Dermis microvascular lymphatic vessel endothelial cell (primary cell): Measurements from ENCODE around the gene ZC2HC1B. TPM values are rescaled to one million over a fixed set of nuclear protein-coding genes. Genes with fewer than 3 reads are reported as not detected.
A peak's percentile ranks its signal among the peaks of the same experiment; 100 is the strongest.
"Not testable (repeated sequence)": the region's sequence is repeated elsewhere in the genome, so short reads cannot be mapped to it uniquely, and the experiment has no call there.

Experiments
- DNase-seq, 2 donors: peaks; one replicate each; pipeline versions ENCODE4 v3.0.0 to v3.0.0-alpha.2; 2010; ENCODE audit warnings: low read depth in 2 of 2
- total RNA-seq: library from RNA; depleted of rRNA; stranded (reverse); fragments of >200 nt; gene quantifications from 2 replicates; pipeline ENCODE4 v1.2.1, GENCODE V29; 2014

Gene ZC2HC1B
- total RNA-seq, 1 donor from 2014 or later: not detected

GRCh38 chr6:143868808-143869207, 4.5 kb downstream of the ZC2HC1B start:
- not testable (repeated sequence) for DNase-seq

- not testable (repeated sequence) for DNase-seq
Observed at GRCh38 chr6:143871202-143871730, 7.0 kb downstream of the ZC2HC1B start.

- DNase-seq: no peak
Observed at GRCh38 chr6:143872201-143872600, 7.9 kb downstream of the ZC2HC1B start.

- not testable (repeated sequence) for DNase-seq
Observed at GRCh38 chr6:143873600-143873999, 9.3 kb downstream of the ZC2HC1B start.

- DNase-seq: not testable (repeated sequence)
Observed at GRCh38 chr6:143874503-143874902, 10.2 kb downstream of the ZC2HC1B start.

- DNase-seq: no peak
Observed at GRCh38 chr6:143877584-143878271, 13.5 kb downstream of the ZC2HC1B start.

- DNase-seq: no peak
Observed at GRCh38 chr6:143878272-143878760, 14.0 kb downstream of the ZC2HC1B start.

- no peak for DNase-seq
Observed at GRCh38 chr6:143880412-143880811, 16.1 kb downstream of the ZC2HC1B start.

GRCh38 chr6:143882401-143882930, 18.2 kb downstream of the ZC2HC1B start:
- no peak for DNase-seq

- DNase-seq: no peak
Observed at GRCh38 chr6:143884216-143884900, 20.1 kb downstream of the ZC2HC1B start.

GRCh38 chr6:143885116-143885515, 20.8 kb downstream of the ZC2HC1B start:
- DNase-seq: no peak

- no peak for DNase-seq
Observed at GRCh38 chr6:143894655-143895054, 30.4 kb downstream of the ZC2HC1B start.

- no peak for DNase-seq
Observed at GRCh38 chr6:143896126-143896860, 32.0 kb downstream of the ZC2HC1B start.

GRCh38 chr6:143900358-143900757, 36.1 kb downstream of the ZC2HC1B start:
- DNase-seq: no peak

- DNase-seq: peak in 1 of 2 donors; percentile 12
Observed at GRCh38 chr6:143901885-143902750, 37.8 kb downstream of the ZC2HC1B start.

- no peak for DNase-seq
Observed at GRCh38 chr6:143902827-143903226, 38.6 kb downstream of the ZC2HC1B start.

- no peak for DNase-seq
Observed at GRCh38 chr6:143911028-143911427, 46.8 kb downstream of the ZC2HC1B start.

GRCh38 chr6:143912671-143913070, 48.4 kb downstream of the ZC2HC1B start:
- DNase-seq: no peak

- not testable (repeated sequence) for DNase-seq
Observed at GRCh38 chr6:143917026-143917425, 52.8 kb downstream of the ZC2HC1B start.

- DNase-seq: no peak
Observed at GRCh38 chr6:143928853-143929252, 64.6 kb downstream of the ZC2HC1B start.

- no peak for DNase-seq
Observed at GRCh38 chr6:143929975-143930374, 65.7 kb downstream of the ZC2HC1B start.
